T-cell (primary cell): ENCODE data around the gene ATCAY. TPM values are rescaled to one million over a fixed set of nuclear protein-coding genes. Genes with fewer than 3 reads are reported as not detected.
"Not testable (repeated sequence)": the region's sequence is repeated elsewhere in the genome, so short reads cannot be mapped to it uniquely, and the experiment has no call there.

Experiments
- ATAC-seq, 4 experiments: fragments of 200-7000 bp in 3 of 4; fragments of 150-1000 bp in 1 of 4; cut with Tn5 transposase; replicated peaks in 1 of 4; 1 replicate in 3 of 4; 2 replicates in 1 of 4; pipeline ENCODE4 v1.10.0; 2021; ENCODE audit warnings: moderate library complexity in 3 of 4, mild to moderate bottlenecking in 2 of 4, moderate number of reproducible peaks in 1 of 4
- CTCF ChIA-PET, 2 donors: fragments of 300-600 bp; sonication (Branson Sonifier 250); formaldehyde crosslinking; loops; one replicate each; lab custom pipeline; 2022; ENCODE audit warnings: antibody characterized with exemption in 2 of 2; lab: Charles Lee
- POLR2A ChIA-PET, 2 donors: fragments of 300-600 bp; sonication (Branson Sonifier 250); formaldehyde crosslinking; loops; one replicate each; lab custom pipeline; 2022; ENCODE audit warnings: antibody characterized with exemption in 2 of 2; lab: Charles Lee
- DNase-seq, 35 experiments: peaks; one replicate each; pipeline versions ENCODE4 v3.0.0 to v3.0.0-alpha.2; 2013 to 2023
- H3K27ac ChIP-seq: one replicate; pipeline ENCODE4 v1.5.1; 2013; ENCODE audit warnings: low read length
- H3K27me3 ChIP-seq, 2 experiments: replicated peaks in 1 of 2; 1 replicate in 1 of 2; 2 replicates in 1 of 2; pipeline versions ENCODE4 v1.6.1 to v1.7.0; 2013; ENCODE audit warnings: low read length in 1 of 2, mixed read lengths in 1 of 2; ENCODE audit not compliant: control insufficient read depth in 2 of 2, insufficient read depth in 2 of 2; ENCODE audit errors: extremely low read depth in 1 of 2
- H3K36me3 ChIP-seq, 2 donors: 1 replicate in 1 of 2; 2 replicates in 1 of 2; pipeline versions ENCODE4 v1.6.1 to v1.7.0; 2013; ENCODE audit warnings: low read length in 1 of 2; ENCODE audit not compliant: control insufficient read depth in 2 of 2, insufficient read depth in 1 of 2; ENCODE audit errors: extremely low read depth in 1 of 2
- H3K4me1 ChIP-seq, 2 experiments: 1 replicate in 1 of 2; 2 replicates in 1 of 2; pipeline versions ENCODE4 v1.6.1 to v1.7.0; 2013; ENCODE audit warnings: low read length in 2 of 2, mixed read lengths in 1 of 2; ENCODE audit not compliant: insufficient read depth in 2 of 2, control insufficient read depth in 1 of 2; ENCODE audit errors: extremely low read depth in 1 of 2
- H3K4me3 ChIP-seq, 2 donors: 1 replicate in 1 of 2; 2 replicates in 1 of 2; pipeline versions ENCODE4 v1.5.1 to v1.7.0; 2013; ENCODE audit warnings: mild to moderate bottlenecking in 2 of 2, low read length in 1 of 2, moderate library complexity in 1 of 2; ENCODE audit not compliant: control insufficient read depth in 1 of 2; ENCODE audit errors: extremely low read depth in 1 of 2
- H3K9me3 ChIP-seq: 2 replicates; pipeline ENCODE4 v1.7.0; 2013
- H3K27ac Mint-ChIP-seq, 2 donors: one replicate each; pipeline ENCODE4 v1.8.0; 2020 to 2021; ENCODE audit warnings: mild to moderate bottlenecking in 2 of 2, mixed read lengths in 2 of 2
- H3K27me3 Mint-ChIP-seq, 2 donors: one replicate each; pipeline ENCODE4 v1.8.0; 2021 to 2022; ENCODE audit warnings: mixed read lengths in 2 of 2
- H3K36me3 Mint-ChIP-seq: one replicate; pipeline ENCODE4 v1.8.0; 2021; ENCODE audit warnings: mixed read lengths
- H3K4me1 Mint-ChIP-seq, 3 donors: one replicate each; pipeline ENCODE4 v1.8.0; 2020 to 2022; ENCODE audit warnings: mixed read lengths in 3 of 3, mild to moderate bottlenecking in 1 of 3
- H3K4me3 Mint-ChIP-seq, 3 donors: one replicate each; pipeline ENCODE4 v1.8.0; 2020 to 2022; ENCODE audit warnings: mild to moderate bottlenecking in 3 of 3, mixed read lengths in 3 of 3, moderate library complexity in 3 of 3
- H3K9me3 Mint-ChIP-seq, 3 donors: one replicate each; pipeline ENCODE4 v1.8.0; 2020 to 2022; ENCODE audit warnings: mixed read lengths in 3 of 3
- WGBS: methylation state at CpG from one replicate; pipeline ENCODE4 v1.1.5; 2013; ENCODE audit warnings: missing lambda C conversion rate; ENCODE audit not compliant: insufficient coverage; 5-methylcytosine and 5-hydroxymethylcytosine counted together
- total RNA-seq, 35 experiments: library from RNA in 6 of 35; stranded (reverse) in 6 of 35; fragments of 120-200 nt in 1 of 35; gene quantifications; one replicate each; pipeline versions ENCODE4 v1.2.1 to v1.2.4 and lab custom pipeline; 2013 to 2026

ATCAY gene
- total RNA-seq, 5 donors from 2014 or later (not counting 1 experiment from before 2014, with no cell fraction given): 0.03 TPM; not detected in 4

GRCh38 chr19:3947316-3947933 lies 66.9 kb downstream of the ATCAY start:
- H3K36me3 ChIP-seq, H3K27ac Mint-ChIP-seq, H3K4me3 Mint-ChIP-seq, H3K36me3 Mint-ChIP-seq, H3K27ac ChIP-seq, H3K9me3 Mint-ChIP-seq, H3K4me3 ChIP-seq, DNase-seq, POLR2A ChIA-PET, H3K27me3 Mint-ChIP-seq, H3K9me3 ChIP-seq, ATAC-seq: not testable (repeated sequence)
- H3K4me1 Mint-ChIP-seq: peaks cover 5 to 12% (median 9%) of the 10 kb centered on the region in 3 donors
- WGBS: 93% methylated on average over 12 of the region's 15 CpGs
- CTCF ChIA-PET: interaction anchor here in 1 of 2 donors (0.6 kb wide), 1 partner anchor 373 kb away, joined by 3 read pairs; no protein-coding TSS in a partner anchor
- Histone ChIP-seq H3K4me1 (peaks cover 2 to 20% of the 10 kb centered on the region in 2 experiments), H3K27me3 (peaks cover 0 to 36% of the 10 kb centered on the region in 2 experiments)

GRCh38 chr19:3949294-3949693 lies 68.8 kb downstream of the ATCAY start:
- no peaks in the 10 kb centered on the region for H3K36me3 Mint-ChIP-seq
- 90% methylated on average over 11 of the region's 11 CpGs for WGBS
- CTCF ChIA-PET: no interaction called here

GRCh38 chr19:3949997-3950859 lies 69.7 kb downstream of the ATCAY start:
- ChIA-PET POLR2A (interaction anchor here in 1 of 2 donors (0.6 kb wide), 1 partner anchor 51 kb away, joined by 7 read pairs; no protein-coding TSS in a partner anchor), CTCF (no interaction called here)
- peak overlapping the region; percentile 9 to 25 for H3K4me3 ChIP-seq

More at GRCh38 chr19:3949294-3949693, 68.8 kb downstream of the ATCAY start:
- H3K4me1 ChIP-seq: peaks cover 2 to 20% of the 10 kb centered on the region in 2 experiments
- no peaks in the 10 kb centered on the region for H3K9me3 ChIP-seq
- no peaks in the 10 kb centered on the region for H3K9me3 Mint-ChIP-seq
- ATAC-seq: no peak
- no peak overlapping the region for H3K4me3 ChIP-seq
- POLR2A ChIA-PET: no interaction called here
- no peaks in the 10 kb centered on the region for H3K36me3 ChIP-seq
- H3K4me3 Mint-ChIP-seq: no peak overlapping the region
- H3K27me3 ChIP-seq: peaks cover 0 to 38% of the 10 kb centered on the region in 2 experiments
- H3K27ac Mint-ChIP-seq: no peak overlapping the region
- DNase-seq: no peak
- H3K27me3 Mint-ChIP-seq: peaks cover 0 to 9% of the 10 kb centered on the region in 2 donors
- H3K27ac ChIP-seq: no peak overlapping the region
- peaks cover 5 to 10% (median 9%) of the 10 kb centered on the region in 3 donors for H3K4me1 Mint-ChIP-seq

GRCh38 chr19:3950871-3951861 lies 70.7 kb downstream of the ATCAY start:
- H3K36me3 ChIP-seq: no peaks in the 10 kb centered on the region
- H3K4me1 ChIP-seq: peaks cover 2 to 20% of the 10 kb centered on the region in 2 experiments
- 36% methylated on average over 33 of the region's 41 CpGs for WGBS
- no peak overlapping the region for H3K27ac ChIP-seq
- H3K9me3 ChIP-seq: no peaks in the 10 kb centered on the region
- peak overlapping the region; percentile 9 to 58 for H3K4me3 ChIP-seq
- Mint-ChIP-seq H3K9me3 (no peaks in the 10 kb centered on the region), H3K4me3 (peak overlapping the region; percentile 34 to 81 (median 70)), H3K36me3 (no peaks in the 10 kb centered on the region), H3K27me3 (peaks cover 0 to 9% of the 10 kb centered on the region in 2 donors), H3K27ac (peak overlapping the region in 1 of 2 donors; percentile 90), H3K4me1 (peaks cover 5 to 10% (median 9%) of the 10 kb centered on the region in 3 donors)
- ChIA-PET POLR2A (interaction anchor here in 1 of 2 donors (0.6 kb wide), 1 partner anchor 50 kb away, joined by 7 read pairs; no protein-coding TSS in a partner anchor), CTCF (no interaction called here)
- peak in 3 of 4 experiments; percentile 32 to 64 (median 42) for ATAC-seq
- peak in 3 of 35 experiments; percentile 3 to 20 (median 10) for DNase-seq
- H3K27me3 ChIP-seq: peaks cover 0 to 38% of the 10 kb centered on the region in 2 experiments

More at GRCh38 chr19:3949997-3950859, 69.7 kb downstream of the ATCAY start:
- peak overlapping the region in 1 of 2 donors; percentile 16 for H3K27ac Mint-ChIP-seq
- Histone ChIP-seq H3K36me3 (no peaks in the 10 kb centered on the region), H3K27me3 (peaks cover 0 to 38% of the 10 kb centered on the region in 2 experiments), H3K27ac (no peak overlapping the region), H3K9me3 (no peaks in the 10 kb centered on the region), H3K4me1 (peaks cover 2 to 20% of the 10 kb centered on the region in 2 experiments)
- 35% methylated on average over 12 of the region's 20 CpGs for WGBS
- H3K9me3 Mint-ChIP-seq: no peaks in the 10 kb centered on the region
- peaks cover 5 to 10% (median 9%) of the 10 kb centered on the region in 3 donors for H3K4me1 Mint-ChIP-seq
- ATAC-seq: peak in 1 of 4 experiments; percentile 30
- DNase-seq: no peak
- no peaks in the 10 kb centered on the region for H3K36me3 Mint-ChIP-seq
- peaks cover 0 to 9% of the 10 kb centered on the region in 2 donors for H3K27me3 Mint-ChIP-seq
- peak overlapping the region in 2 of 3 donors; percentile 44 to 70 for H3K4me3 Mint-ChIP-seq

GRCh38 chr19:3952755-3953276 lies 72.3 kb downstream of the ATCAY start:
- H3K27ac Mint-ChIP-seq, H3K9me3 Mint-ChIP-seq, H3K36me3 ChIP-seq, POLR2A ChIA-PET, DNase-seq, ATAC-seq, H3K4me3 Mint-ChIP-seq, H3K9me3 ChIP-seq, H3K4me1 Mint-ChIP-seq, H3K27me3 Mint-ChIP-seq, H3K4me3 ChIP-seq, CTCF ChIA-PET, H3K36me3 Mint-ChIP-seq, H3K27ac ChIP-seq: not testable (repeated sequence)
- 88% methylated on average over 9 of the region's 9 CpGs for WGBS
- H3K4me1 ChIP-seq: peaks cover 2 to 20% of the 10 kb centered on the region in 2 experiments
- peaks cover 0 to 32% of the 10 kb centered on the region in 2 experiments for H3K27me3 ChIP-seq
